Measurements from ENCODE around the gene YOD1. TPM values are rescaled to one million over a fixed set of nuclear protein-coding genes. Genes with fewer than 3 reads are reported as not detected.

The YOD1 gene
- total RNA-seq, 2 experiments from 2014 or later, result 10.1 to 10.2 TPM

GRCh38 chr1:207067665-207068064, 16.7 kb upstream of the YOD1 start:
- DNase-seq (no peak), ATAC-seq (ENCODE audit: low read depth) (no peak)
- no peak overlapping the region for H3K27ac Mint-ChIP-seq
- peaks cover 38% of the 10 kb centered on the region for H3K4me1 Mint-ChIP-seq
- no peak overlapping the region for H3K4me3 Mint-ChIP-seq
- POLR2A ChIA-PET, result no interaction called here
- H3K9me3 Mint-ChIP-seq, result no peaks in the 10 kb centered on the region
- H3K27me3 Mint-ChIP-seq, result no peaks in the 10 kb centered on the region
- peaks cover 16% of the 10 kb centered on the region for H3K36me3 Mint-ChIP-seq

DNA sequence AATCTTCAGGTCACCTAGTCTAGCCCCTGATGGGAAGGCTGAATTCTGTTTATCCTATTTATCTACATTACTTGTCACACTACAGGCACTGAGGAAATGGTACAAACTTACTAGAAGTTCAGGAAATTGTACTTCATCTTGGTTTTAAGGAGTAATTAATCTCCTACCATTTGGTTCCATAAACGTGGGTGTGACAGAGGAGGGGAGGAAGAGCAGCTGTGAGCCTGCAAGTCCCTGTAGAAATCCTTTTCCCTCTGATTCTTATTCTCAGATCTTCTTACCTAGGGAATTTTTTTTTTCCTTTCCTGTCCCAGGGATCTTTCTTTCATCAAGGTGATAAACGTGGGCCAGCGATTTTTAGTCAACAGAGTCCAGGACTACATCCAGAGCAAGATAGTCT, 16.2 kb upstream of the YOD1 start:
- Mint-ChIP-seq H3K4me1 (peaks cover 36% of the 10 kb centered on the region), H3K9me3 (no peaks in the 10 kb centered on the region), H3K36me3 (peaks cover 18% of the 10 kb centered on the region), H3K27me3 (no peaks in the 10 kb centered on the region), H3K4me3 (no peak overlapping the region), H3K27ac (no peak overlapping the region)
- POLR2A ChIA-PET, result no interaction called here
- no peak for DNase-seq
- no peak for ATAC-seq (ENCODE audit: low read depth)

DNA sequence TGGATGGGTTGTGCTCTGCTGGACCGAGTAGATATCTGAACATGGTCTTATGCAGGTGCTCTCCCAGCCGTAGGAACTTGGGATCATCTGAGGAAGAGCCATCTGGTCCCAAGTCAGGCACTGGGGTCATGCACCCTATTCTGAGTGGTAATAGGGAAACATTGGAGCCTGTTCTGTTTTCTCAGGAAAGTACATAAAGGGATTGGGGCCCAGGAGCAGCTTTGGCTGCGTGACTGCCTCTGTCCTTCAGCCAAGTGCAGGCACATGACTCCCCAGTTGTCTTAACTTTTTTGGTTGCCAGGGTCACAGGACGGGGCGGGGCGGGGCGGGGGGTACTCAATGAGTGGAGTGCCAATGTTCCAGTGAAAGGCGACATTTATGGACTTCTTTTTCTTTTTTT, 13.6 kb upstream of the YOD1 start:
- Mint-ChIP-seq H3K4me1 (peaks cover 12% of the 10 kb centered on the region), H3K27ac (no peak overlapping the region), H3K27me3 (no peaks in the 10 kb centered on the region), H3K4me3 (no peak overlapping the region), H3K36me3 (peaks cover 18% of the 10 kb centered on the region), H3K9me3 (no peaks in the 10 kb centered on the region)
- POLR2A ChIA-PET, result no interaction called here
- no peak for ATAC-seq (ENCODE audit: low read depth)
- DNase-seq, result no peak

GRCh38 chr1:207063014-207063413, 12.0 kb upstream of the YOD1 start:
- DNase-seq, result no peak
- H3K4me3 Mint-ChIP-seq, result no peak overlapping the region
- ATAC-seq (ENCODE audit: low read depth), result no peak
- no peak overlapping the region for H3K27ac Mint-ChIP-seq
- H3K27me3 Mint-ChIP-seq, result no peaks in the 10 kb centered on the region
- H3K4me1 Mint-ChIP-seq, result peaks cover 3% of the 10 kb centered on the region
- peaks cover 11% of the 10 kb centered on the region for H3K36me3 Mint-ChIP-seq
- POLR2A ChIA-PET, result no interaction called here
- no peaks in the 10 kb centered on the region for H3K9me3 Mint-ChIP-seq

DNA sequence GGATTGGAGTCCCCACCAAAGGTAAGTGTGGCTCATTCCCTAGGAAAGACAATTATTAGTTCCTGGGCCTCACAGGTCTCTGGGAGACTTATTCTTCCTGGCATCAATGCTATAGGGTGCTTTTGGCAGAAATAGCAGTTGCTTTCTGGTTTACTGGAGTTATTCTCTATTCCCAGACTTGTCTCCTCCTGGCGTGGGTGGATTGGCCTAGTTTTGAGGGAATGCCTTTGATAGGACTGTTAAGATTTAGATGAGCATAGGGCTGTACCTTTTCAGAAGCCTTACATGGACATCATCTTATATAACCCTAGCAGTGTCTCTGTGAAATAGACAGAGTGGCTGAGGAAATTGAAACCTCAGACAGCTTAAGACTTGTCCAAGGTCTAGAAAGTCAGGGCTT, 11.1 kb upstream of the YOD1 start:
- Mint-ChIP-seq H3K27me3 (no peaks in the 10 kb centered on the region), H3K4me3 (no peak overlapping the region), H3K9me3 (no peaks in the 10 kb centered on the region), H3K36me3 (peaks cover 11% of the 10 kb centered on the region), H3K27ac (no peak overlapping the region), H3K4me1 (peaks cover 2% of the 10 kb centered on the region)
- POLR2A ChIA-PET, result no interaction called here
- ATAC-seq (ENCODE audit: low read depth), result no peak
- DNase-seq, result no peak

DNA sequence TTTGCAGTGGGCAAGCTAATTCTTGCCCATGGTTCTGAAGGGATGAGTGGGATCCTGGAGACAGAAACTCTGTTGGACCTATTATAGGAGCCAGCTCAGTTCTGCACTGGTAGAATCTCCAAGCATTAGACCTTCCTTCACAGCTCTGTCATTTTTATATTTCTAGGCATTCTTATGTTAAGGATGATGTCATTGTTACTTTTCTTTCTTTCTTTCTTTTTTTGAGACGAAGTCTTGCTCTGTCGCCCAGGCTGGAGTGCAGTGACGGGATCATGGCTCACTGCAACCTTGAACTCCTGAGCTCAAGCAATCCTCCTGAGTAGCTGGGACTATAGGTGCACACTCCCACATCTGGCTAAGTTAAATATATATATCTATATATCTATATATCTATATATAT, 9.6 kb upstream of the YOD1 start:
- Mint-ChIP-seq H3K4me1 (peaks cover 2% of the 10 kb centered on the region), H3K27me3 (no peaks in the 10 kb centered on the region), H3K36me3 (peaks cover 11% of the 10 kb centered on the region), H3K4me3 (no peak overlapping the region), H3K27ac (no peak overlapping the region), H3K9me3 (no peaks in the 10 kb centered on the region)
- ATAC-seq (ENCODE audit: low read depth) (no peak), DNase-seq (no peak)
- POLR2A ChIA-PET, result no interaction called here

GRCh38 chr1:207059881-207060280, 8.9 kb upstream of the YOD1 start:
- DNase-seq (no peak), ATAC-seq (ENCODE audit: low read depth) (no peak)
- H3K27me3 Mint-ChIP-seq, result no peaks in the 10 kb centered on the region
- POLR2A ChIA-PET, result no interaction called here
- no peak overlapping the region for H3K4me3 Mint-ChIP-seq
- H3K4me1 Mint-ChIP-seq, result peaks cover 3% of the 10 kb centered on the region
- H3K27ac Mint-ChIP-seq, result no peak overlapping the region
- H3K9me3 Mint-ChIP-seq, result no peaks in the 10 kb centered on the region
- peaks cover 8% of the 10 kb centered on the region for H3K36me3 Mint-ChIP-seq

GRCh38 chr1:207058878-207059867, 8.2 kb upstream of the YOD1 start:
- no peak overlapping the region for H3K27ac Mint-ChIP-seq
- H3K4me1 Mint-ChIP-seq, result peaks cover 7% of the 10 kb centered on the region
- no peak for DNase-seq
- no peak overlapping the region for H3K4me3 Mint-ChIP-seq
- H3K27me3 Mint-ChIP-seq, result no peaks in the 10 kb centered on the region
- H3K9me3 Mint-ChIP-seq, result no peaks in the 10 kb centered on the region
- no peak for ATAC-seq (ENCODE audit: low read depth)
- POLR2A ChIA-PET, result no interaction called here
- peaks cover 8% of the 10 kb centered on the region for H3K36me3 Mint-ChIP-seq

DNA sequence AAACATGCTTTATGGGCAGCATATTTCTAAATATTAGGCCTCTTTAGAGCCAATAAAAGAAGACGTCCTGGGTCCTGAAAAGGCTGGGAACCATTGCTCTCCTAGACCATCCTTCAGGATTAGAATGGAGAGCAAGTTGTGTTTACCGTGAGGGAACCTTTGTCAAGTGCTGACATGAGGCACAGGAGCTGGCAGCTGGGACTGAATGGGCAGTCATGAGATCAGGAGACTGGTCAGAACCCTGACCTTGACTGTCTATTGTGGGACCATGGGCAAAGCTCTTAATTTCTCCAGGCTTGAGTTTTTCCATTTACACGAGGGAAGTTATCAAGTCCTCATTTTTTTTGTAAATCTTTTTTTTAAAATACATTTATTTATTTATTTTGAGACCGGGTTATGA, 7.2 kb upstream of the YOD1 start:
- Mint-ChIP-seq H3K9me3 (no peaks in the 10 kb centered on the region), H3K27me3 (no peaks in the 10 kb centered on the region), H3K36me3 (peaks cover 5% of the 10 kb centered on the region), H3K4me1 (peaks cover 12% of the 10 kb centered on the region), H3K27ac (no peak overlapping the region), H3K4me3 (no peak overlapping the region)
- DNase-seq (no peak), ATAC-seq (ENCODE audit: low read depth) (no peak)
- POLR2A ChIA-PET, result interaction anchor here (0.9 kb wide), 1 partner anchor 13 kb away, joined by 3 read pairs; no protein-coding TSS in a partner anchor

GRCh38 chr1:207056673-207057072, 5.7 kb upstream of the YOD1 start:
- H3K9me3 Mint-ChIP-seq, result no peaks in the 10 kb centered on the region
- no peak for ATAC-seq (ENCODE audit: low read depth)
- DNase-seq, result no peak
- peaks cover 18% of the 10 kb centered on the region for H3K4me1 Mint-ChIP-seq
- POLR2A ChIA-PET, result no interaction called here
- no peak overlapping the region for H3K4me3 Mint-ChIP-seq
- no peak overlapping the region for H3K27ac Mint-ChIP-seq
- H3K27me3 Mint-ChIP-seq, result no peaks in the 10 kb centered on the region
- H3K36me3 Mint-ChIP-seq, result no peaks in the 10 kb centered on the region

- no peak overlapping the region for H3K4me3 Mint-ChIP-seq
- POLR2A ChIA-PET, result interaction anchor here (0.9 kb wide), 1 partner anchor 30 kb away, joined by 3 read pairs; no protein-coding TSS in a partner anchor
Observed at GRCh38 chr1:207055386-207056001, 4.5 kb upstream of the YOD1 start.

GRCh38 chr1:207054491-207054890, 3.5 kb upstream of the YOD1 start:
- POLR2A ChIA-PET, result interaction anchor here (0.9 kb wide), 1 partner anchor 29 kb away, joined by 3 read pairs; no protein-coding TSS in a partner anchor
- Mint-ChIP-seq H3K36me3 (no peaks in the 10 kb centered on the region), H3K27ac (no peak overlapping the region)

More at GRCh38 chr1:207055386-207056001, 4.5 kb upstream of the YOD1 start:
- ATAC-seq (ENCODE audit: low read depth) (no peak), DNase-seq (no peak)
- H3K27ac Mint-ChIP-seq, result no peak overlapping the region
- peaks cover 26% of the 10 kb centered on the region for H3K4me1 Mint-ChIP-seq
- no peaks in the 10 kb centered on the region for H3K36me3 Mint-ChIP-seq
- no peaks in the 10 kb centered on the region for H3K9me3 Mint-ChIP-seq
- no peaks in the 10 kb centered on the region for H3K27me3 Mint-ChIP-seq

GRCh38 chr1:207052911-207053769, 2.1 kb upstream of the YOD1 start, which contains the start of gene PFKFB2:
Gene PFKFB2, plus strand, starts transcription at chr1:207053275. Its CDS starts 1,443 bp downstream, at chr1:207054718.
- peak within 1 kb of the TSS; percentile 99 for H3K4me3 Mint-ChIP-seq
- no peaks in the 10 kb centered on the region for H3K27me3 Mint-ChIP-seq
- peak; percentile 91 for ATAC-seq (ENCODE audit: low read depth)
- no peaks in the 10 kb centered on the region for H3K9me3 Mint-ChIP-seq
- H3K36me3 Mint-ChIP-seq, result no peaks in the 10 kb centered on the region
- peaks cover 34% of the 10 kb centered on the region for H3K4me1 Mint-ChIP-seq
- H3K27ac Mint-ChIP-seq, result peak within 1 kb of the TSS; percentile 94
- POLR2A ChIA-PET, result interaction anchor here (1.0 to 1.7 kb wide), 3 partner anchors 11 to 19 kb away, joined by 4 to 16 read pairs (median 8); no protein-coding TSS in a partner anchor
- peak; percentile 97 for DNase-seq

More at GRCh38 chr1:207054491-207054890, 3.5 kb upstream of the YOD1 start:
- H3K4me3 Mint-ChIP-seq, result no peak overlapping the region
- ATAC-seq (ENCODE audit: low read depth) (no peak), DNase-seq (no peak)
- H3K27me3 Mint-ChIP-seq, result no peaks in the 10 kb centered on the region
- H3K9me3 Mint-ChIP-seq, result no peaks in the 10 kb centered on the region
- peaks cover 30% of the 10 kb centered on the region for H3K4me1 Mint-ChIP-seq
